ENCODE data around the gene SHC2. TPM values are rescaled to one million over a fixed set of nuclear protein-coding genes. Genes with fewer than 3 reads are reported as not detected.
"Not testable (repeated sequence)": the region's sequence is repeated elsewhere in the genome, so short reads cannot be mapped to it uniquely, and the experiment has no call there.

SHC2 gene
- total RNA-seq, 8 experiments from 2014 or later = 4.6 to 57.6 (median 33.0) TPM

DNA sequence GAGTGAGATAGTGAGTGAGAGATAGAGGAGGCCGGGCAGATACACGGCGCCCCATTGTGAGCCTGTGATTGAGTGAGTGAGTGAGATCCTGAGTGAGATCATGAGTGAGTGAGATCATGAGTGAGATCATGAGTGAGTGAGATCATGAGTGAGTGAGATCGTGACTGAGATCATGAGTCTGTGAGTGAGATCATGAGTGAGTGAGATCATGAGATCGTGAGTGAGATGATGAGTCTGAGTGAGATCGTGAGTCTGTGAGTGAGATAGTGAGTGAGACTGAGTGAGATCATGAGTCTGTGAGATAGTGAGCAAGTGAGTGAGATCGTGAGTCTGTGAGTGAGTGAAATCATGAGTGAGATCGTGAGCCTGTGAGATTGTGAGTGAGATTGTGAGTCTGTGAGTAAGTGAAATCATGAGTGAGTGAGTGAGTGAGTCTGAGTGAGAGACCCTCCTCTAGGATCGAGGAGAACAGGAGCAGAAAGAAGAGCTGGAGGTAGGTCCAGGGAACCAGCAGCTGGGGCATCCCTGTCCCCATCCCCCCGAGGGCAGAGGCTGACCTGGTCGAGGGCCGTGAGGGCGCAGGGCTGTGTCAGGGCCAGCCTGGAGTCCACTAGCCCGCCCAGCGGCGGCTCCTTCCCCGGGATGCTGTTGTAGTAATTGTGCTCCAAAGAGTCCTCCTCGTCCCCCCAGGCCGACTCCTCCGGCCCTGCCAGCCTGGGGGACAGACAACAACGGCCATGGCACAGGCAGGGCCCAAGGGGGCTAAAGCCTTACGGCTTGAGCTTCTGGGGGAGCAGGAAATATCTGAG, 26.5 kb downstream of the SHC2 start:
- ATAC-seq (replicated peaks in 6 of 8) = no peak
- Histone ChIP-seq H3K4me3 (no peak overlapping the region), H3K4me1 (replicated peaks in 1 of 2) (peaks cover 6 to 17% of the 10 kb centered on the region in 2 donors), H3K27ac (no peak overlapping the region)
- WGBS, 10 experiments = 73 to 100% (median 86%) methylated on average over 1 to 14 of the region's 22 CpGs
- in situ Hi-C loops (cut with MboI; ENCODE audit: low pct_unique_long_range_greater_than_20kb in 2 of 9, low sequenced_read_pairs in 9 of 9, unreplicated experiment in 9 of 9) = no loop called here

DNA sequence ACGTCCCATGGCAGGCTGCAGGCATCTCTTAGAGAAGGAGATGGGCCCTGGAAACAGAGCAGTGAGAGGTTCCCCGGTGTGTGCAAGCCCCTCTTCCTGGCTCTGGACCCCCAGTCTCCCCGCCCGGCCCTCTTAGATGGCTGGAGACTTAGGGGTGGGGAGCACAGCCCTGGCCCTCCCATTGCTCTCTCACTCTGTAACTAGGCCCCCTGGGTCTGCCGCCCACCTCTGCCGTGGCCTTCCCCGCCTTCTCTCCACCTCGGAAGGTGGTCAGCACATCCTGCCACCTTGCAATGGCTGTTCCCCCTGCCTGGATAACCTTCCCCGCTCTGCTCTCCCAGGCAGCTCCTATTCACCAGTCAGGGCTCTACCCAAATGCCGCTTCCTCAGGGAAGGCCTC, 30.1 kb downstream of the SHC2 start:
- Histone ChIP-seq H3K27ac (no peak overlapping the region), H3K4me3 (no peak overlapping the region), H3K4me1 (replicated peaks in 1 of 2) (peaks cover 3 to 11% of the 10 kb centered on the region in 2 donors)
- in situ Hi-C loops (cut with MboI; ENCODE audit: low pct_unique_long_range_greater_than_20kb in 2 of 9, low sequenced_read_pairs in 9 of 9, unreplicated experiment in 9 of 9) = no loop called here
- no peak for ATAC-seq (replicated peaks in 6 of 8)
- 60 to 100% (median 100%) methylated on average over 1 of the region's 10 CpGs; no CpG with 5 or more reads in 7 of the 10 experiments for WGBS, 10 experiments

DNA sequence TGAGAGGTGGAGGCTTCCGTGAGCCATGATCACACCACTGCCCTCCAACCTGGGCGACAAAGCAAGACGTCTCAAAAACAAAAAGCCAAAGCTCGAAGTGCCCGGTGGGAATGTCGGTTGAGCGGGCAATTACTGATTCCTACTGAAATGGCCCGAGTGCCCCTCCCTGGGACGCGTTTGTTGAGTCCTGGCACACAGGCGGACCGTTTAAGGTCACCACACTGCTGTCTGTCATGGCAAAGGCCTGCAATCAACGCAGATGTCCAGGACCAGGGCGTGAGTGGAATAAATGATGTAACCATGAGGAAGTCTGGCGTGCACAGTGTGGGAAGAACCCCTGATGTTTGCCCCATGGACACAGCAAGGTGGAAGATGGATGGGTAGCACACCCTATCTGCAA, 32.7 kb downstream of the SHC2 start:
- 53 to 97% (median 88%) methylated on average over 3 to 10 of the region's 15 CpGs; no CpG with 5 or more reads in 6 of the 10 experiments for WGBS, 10 experiments
- Histone ChIP-seq H3K4me1 (replicated peaks in 1 of 2) (peaks cover 0 to 2% of the 10 kb centered on the region in 2 donors), H3K27ac (no peak overlapping the region), H3K4me3 (no peak overlapping the region)
- in situ Hi-C loops (cut with MboI; ENCODE audit: low pct_unique_long_range_greater_than_20kb in 2 of 9, low sequenced_read_pairs in 9 of 9, unreplicated experiment in 9 of 9) = no loop called here
- ATAC-seq (replicated peaks in 6 of 8) = peak in 3 of 8 experiments; percentile 23 to 50 (median 36)

DNA sequence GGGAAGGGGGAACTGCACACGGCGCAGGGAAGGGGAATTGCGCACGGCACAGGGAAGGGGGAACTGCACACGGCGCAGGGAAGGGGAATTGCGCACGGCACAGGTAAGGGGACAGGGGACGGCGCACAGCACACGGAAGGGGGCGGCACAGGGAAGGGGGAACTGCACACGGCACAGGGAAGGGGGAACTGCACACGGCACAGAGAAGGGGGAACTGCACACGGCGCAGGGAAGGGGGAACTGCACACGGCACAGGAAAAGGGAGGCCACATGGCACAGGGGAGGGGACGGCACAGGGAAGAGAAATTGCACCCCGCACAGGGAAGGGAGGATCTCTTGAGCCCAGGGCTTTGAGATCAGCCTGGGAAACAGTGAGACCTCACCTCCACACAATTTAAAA, 33.2 kb downstream of the SHC2 start:
- ATAC-seq (replicated peaks in 6 of 8) = peak in 3 of 8 experiments; percentile 33 to 67 (median 64)
- WGBS, 10 experiments = no CpG with 5 or more reads among the region's 19 CpGs
- in situ Hi-C loops (cut with MboI; ENCODE audit: low pct_unique_long_range_greater_than_20kb in 2 of 9, low sequenced_read_pairs in 9 of 9, unreplicated experiment in 9 of 9); H3K4me3 ChIP-seq; H3K4me1 ChIP-seq (replicated peaks in 1 of 2); H3K27ac ChIP-seq: not testable (repeated sequence)

DNA sequence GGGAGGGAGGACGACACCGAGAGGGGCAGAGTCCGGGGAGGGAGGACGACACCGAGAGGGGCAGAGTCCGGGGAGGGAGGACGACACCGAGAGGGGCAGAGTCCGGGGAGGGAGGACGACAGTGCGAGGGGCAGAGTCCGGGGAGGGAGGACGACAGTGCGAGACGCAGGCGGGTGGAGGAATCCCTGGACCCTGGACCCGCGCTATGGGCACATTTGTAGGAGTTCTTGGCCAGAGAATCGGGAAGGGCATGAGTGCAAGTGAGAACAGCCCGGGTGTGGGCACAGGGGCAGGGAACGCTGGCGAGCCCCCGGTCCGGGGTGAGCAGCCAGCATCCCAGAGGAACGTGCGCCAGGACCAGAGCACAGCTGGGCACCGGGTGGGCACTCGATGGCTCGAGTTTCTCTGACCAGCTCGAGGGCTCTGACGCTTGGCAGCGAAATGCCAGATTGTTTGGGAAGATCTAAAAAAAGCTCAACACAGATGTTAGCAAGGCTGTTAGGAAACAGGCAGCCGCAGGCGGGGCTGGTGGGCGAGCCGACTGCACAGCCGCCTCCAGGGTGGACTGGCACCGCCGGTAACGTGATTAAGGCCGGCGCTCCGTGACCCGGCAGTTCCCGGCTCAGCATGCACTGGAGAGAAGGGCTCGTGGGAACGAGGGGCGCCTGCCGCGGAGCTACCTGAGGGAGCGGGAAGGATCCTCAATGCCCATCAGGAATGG, 33.9 kb downstream of the SHC2 start:
- peaks cover 0 to 2% of the 10 kb centered on the region in 2 donors for H3K4me1 ChIP-seq (replicated peaks in 1 of 2)
- no peak overlapping the region for H3K4me3 ChIP-seq
- no peak overlapping the region for H3K27ac ChIP-seq
- ATAC-seq (replicated peaks in 6 of 8) = peak in 2 of 8 experiments; percentile 15 to 20
- in situ Hi-C loops (cut with MboI; ENCODE audit: low pct_unique_long_range_greater_than_20kb in 2 of 9, low sequenced_read_pairs in 9 of 9, unreplicated experiment in 9 of 9) = no loop called here
- 0 to 100% (median 58%) methylated on average over 1 to 12 of the region's 51 CpGs; no CpG with 5 or more reads in 3 of the 10 experiments for WGBS, 10 experiments

DNA sequence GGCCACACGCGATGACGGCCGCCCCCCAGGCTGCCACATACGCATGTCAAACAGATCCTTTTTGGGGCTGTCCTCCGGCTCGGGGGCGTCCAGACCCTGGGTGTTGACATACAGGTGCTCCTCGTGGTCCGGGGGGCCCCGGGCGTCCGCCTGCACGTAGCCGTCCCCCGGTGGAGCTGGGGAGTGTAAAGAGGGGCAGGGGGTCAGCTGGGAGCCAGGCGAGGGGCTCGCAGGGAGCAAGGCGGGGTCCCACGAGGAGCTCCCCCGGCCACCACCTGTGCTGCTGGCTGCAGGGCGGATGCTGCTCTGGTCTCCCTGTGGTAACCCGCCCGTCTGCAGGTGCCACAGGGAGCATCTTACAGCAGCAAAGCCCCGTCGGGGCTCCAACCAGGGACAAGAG, 35.8 kb downstream of the SHC2 start:
- WGBS, 10 experiments = 80% methylated on average over 1 of the region's 26 CpGs; no CpG with 5 or more reads in 9 of the 10 experiments
- no peak for ATAC-seq (replicated peaks in 6 of 8)
- Histone ChIP-seq H3K4me1 (replicated peaks in 1 of 2) (peaks cover 0 to 2% of the 10 kb centered on the region in 2 donors), H3K4me3 (no peak overlapping the region), H3K27ac (no peak overlapping the region)
- in situ Hi-C loops (cut with MboI; ENCODE audit: low pct_unique_long_range_greater_than_20kb in 2 of 9, low sequenced_read_pairs in 9 of 9, unreplicated experiment in 9 of 9) = no loop called here

DNA sequence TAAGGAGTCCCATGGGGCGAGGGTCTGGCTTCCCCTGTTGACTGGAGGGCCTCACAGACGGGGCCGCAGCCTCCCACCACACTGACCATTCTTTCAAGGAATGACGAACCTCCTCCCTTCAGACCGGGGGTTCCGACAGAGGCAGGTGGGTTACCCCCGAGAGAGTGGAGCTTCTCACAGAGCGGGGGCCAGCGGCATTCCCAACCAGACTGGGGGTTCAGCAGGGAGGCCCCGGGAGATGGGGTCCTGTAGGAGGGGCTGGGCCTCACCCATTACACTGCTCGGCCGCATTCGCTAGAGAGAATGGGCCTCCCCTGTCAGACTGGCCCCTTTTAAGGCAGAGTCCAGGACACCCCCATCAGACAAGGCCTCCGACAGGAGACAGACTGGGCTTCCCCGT, 36.3 kb downstream of the SHC2 start:
- 90% methylated on average over 2 of the region's 15 CpGs; no CpG with 5 or more reads in 9 of the 10 experiments for WGBS, 10 experiments
- Histone ChIP-seq H3K27ac (no peak overlapping the region), H3K4me3 (no peak overlapping the region), H3K4me1 (replicated peaks in 1 of 2) (peaks cover 0 to 2% of the 10 kb centered on the region in 2 donors)
- in situ Hi-C loops (cut with MboI; ENCODE audit: low pct_unique_long_range_greater_than_20kb in 2 of 9, low sequenced_read_pairs in 9 of 9, unreplicated experiment in 9 of 9) = no loop called here
- no peak for ATAC-seq (replicated peaks in 6 of 8)

DNA sequence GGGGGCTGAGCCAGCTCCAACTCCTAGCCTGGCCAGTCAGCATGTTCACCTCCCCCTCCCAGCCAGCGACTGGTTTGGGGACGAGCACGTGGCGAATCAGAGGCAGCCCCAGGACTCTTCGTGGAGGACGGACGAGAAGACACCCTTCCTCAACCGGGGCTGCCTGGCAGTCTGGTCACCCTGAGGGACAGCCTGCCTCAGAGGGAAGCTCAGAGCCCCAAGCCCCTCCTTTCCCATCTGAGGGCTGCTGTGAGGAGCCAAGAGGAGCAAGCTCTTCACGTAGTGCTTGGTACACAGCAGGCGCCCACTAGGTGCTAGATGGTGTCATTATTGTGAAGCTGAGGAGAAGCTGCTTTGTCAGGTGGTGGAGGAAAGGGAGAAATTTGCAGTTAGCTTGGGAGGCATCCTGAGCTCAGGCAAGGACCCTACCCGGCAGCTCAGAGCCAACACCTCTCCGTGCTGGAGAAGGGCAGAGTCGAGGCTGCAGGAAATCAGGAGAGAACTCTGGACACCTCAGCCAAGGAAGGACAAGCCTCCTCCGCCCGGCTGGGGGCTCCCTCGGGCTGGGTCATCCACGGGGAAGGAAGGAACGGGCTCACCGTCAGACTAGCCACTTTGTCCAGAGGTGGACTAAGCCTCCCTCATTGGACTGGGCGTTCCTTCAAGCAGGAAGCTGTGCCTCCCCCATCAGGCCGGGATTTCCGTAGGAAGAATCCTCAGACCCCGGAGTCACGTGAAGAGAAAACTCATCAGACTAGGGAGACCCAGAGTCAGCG, 37.0 kb downstream of the SHC2 start:
- Histone ChIP-seq H3K4me1 (replicated peaks in 1 of 2) (peaks cover 0 to 2% of the 10 kb centered on the region in 2 donors), H3K27ac (no peak overlapping the region), H3K4me3 (no peak overlapping the region)
- ATAC-seq (replicated peaks in 6 of 8) = no peak
- WGBS, 10 experiments = 53 to 100% (median 80%) methylated on average over 1 to 7 of the region's 25 CpGs; no CpG with 5 or more reads in 3 of the 10 experiments
- in situ Hi-C loops (cut with MboI; ENCODE audit: low pct_unique_long_range_greater_than_20kb in 2 of 9, low sequenced_read_pairs in 9 of 9, unreplicated experiment in 9 of 9) = no loop called here

DNA sequence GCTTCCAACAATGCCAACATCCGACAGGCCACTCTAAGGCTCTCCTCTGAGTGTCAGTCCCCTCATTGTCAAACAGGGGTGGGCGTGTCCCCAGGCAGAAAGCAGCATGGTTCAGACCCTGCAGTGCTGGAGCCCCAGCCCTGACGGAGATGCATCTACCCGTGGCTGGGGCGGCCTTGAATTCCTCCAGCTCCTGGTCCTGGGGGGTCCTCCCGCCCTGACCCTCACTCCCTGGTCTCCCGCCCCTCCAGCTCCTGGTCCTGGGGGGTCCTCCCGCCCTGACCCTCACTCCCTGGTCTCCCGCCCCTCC, 38.0 kb downstream of the SHC2 start:
- H3K4me3 ChIP-seq; H3K27ac ChIP-seq; H3K4me1 ChIP-seq (replicated peaks in 1 of 2); in situ Hi-C loops (cut with MboI; ENCODE audit: low pct_unique_long_range_greater_than_20kb in 2 of 9, low sequenced_read_pairs in 9 of 9, unreplicated experiment in 9 of 9); ATAC-seq (replicated peaks in 6 of 8): not testable (repeated sequence)
- no CpG with 5 or more reads among the region's 9 CpGs for WGBS, 10 experiments

DNA sequence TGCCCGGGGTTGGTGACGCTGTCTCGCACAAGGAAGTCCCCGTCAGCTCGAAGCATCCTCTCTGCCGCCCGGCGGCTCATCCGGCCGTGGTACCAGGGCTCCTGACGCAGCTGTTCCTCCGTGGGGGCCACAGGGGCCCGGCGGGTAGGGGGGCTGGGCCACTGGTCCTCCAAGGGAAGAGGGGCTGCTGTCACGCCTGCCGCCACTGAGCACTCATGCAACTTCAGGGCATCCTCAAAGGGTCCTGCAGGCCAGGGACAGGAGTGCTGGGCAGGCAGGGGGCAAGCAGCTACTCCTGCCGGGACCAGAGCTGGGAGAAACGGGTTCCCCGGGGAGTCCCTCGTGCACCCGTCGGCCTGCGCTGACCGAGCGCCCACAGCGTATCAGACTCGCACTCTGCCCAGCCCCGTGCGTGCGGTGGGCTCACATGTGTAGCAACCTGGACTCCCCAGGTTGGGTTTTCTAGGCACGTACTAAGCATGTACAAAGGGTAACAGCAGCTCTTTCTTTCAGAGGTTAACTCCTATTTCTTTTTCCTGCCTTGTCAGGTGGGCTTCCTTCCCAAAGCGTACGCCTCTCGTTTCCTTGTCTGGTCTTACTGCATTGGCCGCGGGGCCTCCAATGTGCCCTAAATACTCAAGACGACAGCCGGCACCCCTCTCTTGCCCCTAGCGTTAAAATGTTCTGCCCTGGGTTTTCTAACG, 38.5 kb downstream of the SHC2 start:
- H3K4me1 ChIP-seq (replicated peaks in 1 of 2) = peaks cover 8 to 12% of the 10 kb centered on the region in 2 donors
- in situ Hi-C loops (cut with MboI; ENCODE audit: low pct_unique_long_range_greater_than_20kb in 2 of 9, low sequenced_read_pairs in 9 of 9, unreplicated experiment in 9 of 9) = no loop called here
- 60 to 100% (median 78%) methylated on average over 1 to 8 of the region's 40 CpGs; no CpG with 5 or more reads in 5 of the 10 experiments for WGBS, 10 experiments
- no peak overlapping the region for H3K27ac ChIP-seq
- no peak overlapping the region for H3K4me3 ChIP-seq
- no peak for ATAC-seq (replicated peaks in 6 of 8)

DNA sequence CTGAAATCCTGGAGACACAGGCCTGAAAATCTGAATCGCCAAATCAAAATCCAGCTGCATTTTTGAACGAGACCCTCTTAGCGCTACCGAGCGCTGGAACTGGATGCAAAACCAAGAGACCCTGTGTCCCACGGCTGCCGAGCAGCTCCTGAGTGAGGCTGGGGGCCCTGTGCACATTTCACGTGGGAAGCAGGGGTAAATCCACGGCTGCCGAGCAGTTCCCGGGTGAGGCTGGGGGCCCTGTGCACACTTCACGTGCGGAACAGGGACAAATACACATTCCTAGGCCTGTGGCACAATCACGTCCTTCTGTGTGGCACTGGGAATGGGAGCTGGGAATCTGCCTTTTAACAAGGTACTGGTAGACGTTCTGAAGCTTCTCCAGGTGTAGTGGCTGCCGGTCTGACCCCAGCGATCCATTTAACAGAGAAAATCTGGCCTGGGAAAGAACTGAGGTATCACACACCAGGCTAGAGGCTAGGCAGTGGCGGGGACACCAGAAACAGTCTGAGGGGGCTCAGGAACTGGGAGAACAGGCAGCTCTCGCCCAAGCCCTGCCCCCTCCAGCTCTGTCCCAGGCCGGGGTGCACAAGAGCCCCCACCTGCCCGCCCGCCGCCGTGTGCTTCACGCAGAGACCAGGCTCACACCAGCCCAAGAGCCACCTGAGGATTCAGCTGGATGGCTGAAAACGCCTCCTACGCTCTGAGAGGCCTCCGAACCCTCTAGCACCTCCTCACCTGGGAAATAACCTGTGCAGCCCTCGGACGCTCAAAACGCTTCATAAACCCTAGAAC, 40.9 kb downstream of the SHC2 start:
- Histone ChIP-seq H3K27ac (no peak overlapping the region), H3K4me3 (no peak overlapping the region), H3K4me1 (replicated peaks in 1 of 2) (peaks cover 17 to 22% of the 10 kb centered on the region in 2 donors)
- no peak for ATAC-seq (replicated peaks in 6 of 8)
- in situ Hi-C loops (cut with MboI; ENCODE audit: low pct_unique_long_range_greater_than_20kb in 2 of 9, low sequenced_read_pairs in 9 of 9, unreplicated experiment in 9 of 9) = no loop called here
- 71 to 93% (median 86%) methylated on average over 3 to 13 of the region's 31 CpGs; no CpG with 5 or more reads in 6 of the 10 experiments for WGBS, 10 experiments

All from motor neuron (in vitro differentiated cells).